Parathyroid adenoma (tissue), 2 donors: Measurements from ENCODE around the gene ZFPL1.

ENCODE experiments used
- H2AFZ ChIP-seq: fragments of 300-600 bp; sonication (generic); one replicate; pipeline ENCODE4 v1.7.0; 2017; ENCODE audit warnings: antibody characterized with exemption, mild to moderate bottlenecking
- H3K27ac ChIP-seq: fragments of 300-600 bp; sonication (generic); one replicate; pipeline ENCODE4 v1.7.0; 2017
- H3K27me3 ChIP-seq: fragments of 300-600 bp; sonication (generic); one replicate; pipeline ENCODE4 v1.7.0; 2017; ENCODE audit warnings: low read length; ENCODE audit not compliant: control insufficient read depth, insufficient read depth
- H3K36me3 ChIP-seq: fragments of 300-600 bp; sonication (generic); one replicate; pipeline ENCODE4 v1.7.0; 2017; ENCODE audit warnings: low read length; ENCODE audit not compliant: control insufficient read depth, insufficient read depth
- H3K4me1 ChIP-seq: fragments of 300-600 bp; sonication (generic); one replicate; pipeline ENCODE4 v1.7.0; 2017; ENCODE audit warnings: control low read depth
- H3K4me2 ChIP-seq: fragments of 300-600 bp; sonication (generic); one replicate; pipeline ENCODE4 v1.7.0; 2017; ENCODE audit warnings: low read length
- H3K4me3 ChIP-seq: fragments of 300-600 bp; sonication (generic); one replicate; pipeline ENCODE4 v1.7.0; 2017; ENCODE audit warnings: low read depth, low read length
- H3K79me2 ChIP-seq: fragments of 300-600 bp; sonication (generic); one replicate; pipeline ENCODE4 v1.7.0; 2017; ENCODE audit warnings: control low read depth
- H3K9ac ChIP-seq: fragments of 300-600 bp; sonication (generic); one replicate; pipeline ENCODE4 v1.7.0; 2017; ENCODE audit warnings: mild to moderate bottlenecking
- H3K9me3 ChIP-seq: fragments of 300-600 bp; sonication (generic); one replicate; pipeline ENCODE4 v1.7.0; 2017; ENCODE audit warnings: low read length; ENCODE audit not compliant: control insufficient read depth
- TF ChIP-seq, protein P1 (sequence below): fragments of 300-600 bp; sonication (generic); IDR thresholded peaks from one replicate; pipeline ENCODE4 v1.7.0; 2017; ENCODE audit warnings: antibody characterized with exemption, mild to moderate bottlenecking
- donor health status: primary hyperparathyroidism.

Gene ZFPL1

GRCh38 chr11:65121865-65122696, 38.1 kb downstream of the ZFPL1 start, which contains the start of the genes FAU and MRPL49:
TSS of gene FAU (minus strand) at chr11:65122134. CDS start at chr11:65121813, 321 bp downstream.
TSS of gene MRPL49 (plus strand) at chr11:65122321. CDS start at chr11:65122347, 26 bp downstream.
- TF ChIP-seq, protein P1, sequence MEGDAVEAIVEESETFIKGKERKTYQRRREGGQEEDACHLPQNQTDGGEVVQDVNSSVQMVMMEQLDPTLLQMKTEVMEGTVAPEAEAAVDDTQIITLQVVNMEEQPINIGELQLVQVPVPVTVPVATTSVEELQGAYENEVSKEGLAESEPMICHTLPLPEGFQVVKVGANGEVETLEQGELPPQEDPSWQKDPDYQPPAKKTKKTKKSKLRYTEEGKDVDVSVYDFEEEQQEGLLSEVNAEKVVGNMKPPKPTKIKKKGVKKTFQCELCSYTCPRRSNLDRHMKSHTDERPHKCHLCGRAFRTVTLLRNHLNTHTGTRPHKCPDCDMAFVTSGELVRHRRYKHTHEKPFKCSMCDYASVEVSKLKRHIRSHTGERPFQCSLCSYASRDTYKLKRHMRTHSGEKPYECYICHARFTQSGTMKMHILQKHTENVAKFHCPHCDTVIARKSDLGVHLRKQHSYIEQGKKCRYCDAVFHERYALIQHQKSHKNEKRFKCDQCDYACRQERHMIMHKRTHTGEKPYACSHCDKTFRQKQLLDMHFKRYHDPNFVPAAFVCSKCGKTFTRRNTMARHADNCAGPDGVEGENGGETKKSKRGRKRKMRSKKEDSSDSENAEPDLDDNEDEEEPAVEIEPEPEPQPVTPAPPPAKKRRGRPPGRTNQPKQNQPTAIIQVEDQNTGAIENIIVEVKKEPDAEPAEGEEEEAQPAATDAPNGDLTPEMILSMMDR: no peak
- Histone ChIP-seq H3K4me2 (peak within 1 kb of the TSS; percentile 84), H3K79me2 (peaks cover 9% of the 10 kb centered on the region), H3K36me3 (no peaks in the 10 kb centered on the region), H3K4me3 (peak within 1 kb of the TSS; percentile 88), H3K9me3 (no peaks in the 10 kb centered on the region), H2AFZ (peak within 1 kb of the TSS; percentile 80), H3K9ac (peak within 1 kb of the TSS; percentile 76), H3K27me3 (no peaks in the 10 kb centered on the region), H3K27ac (peak within 1 kb of the TSS; percentile 91), H3K4me1 (peaks cover 3% of the 10 kb centered on the region)

- peaks cover 9% of the 10 kb centered on the region for H3K79me2 ChIP-seq
- no peak overlapping the region for H3K27ac ChIP-seq
- no peak overlapping the region for H3K9ac ChIP-seq
- TF ChIP-seq, protein P1: no peak
- H3K36me3 ChIP-seq: no peaks in the 10 kb centered on the region
- no peak overlapping the region for H3K4me3 ChIP-seq
- no peaks in the 10 kb centered on the region for H3K9me3 ChIP-seq
- H2AFZ ChIP-seq: no peak overlapping the region
- no peak overlapping the region for H3K4me2 ChIP-seq
- H3K27me3 ChIP-seq: no peaks in the 10 kb centered on the region
- H3K4me1 ChIP-seq: peaks cover 3% of the 10 kb centered on the region
These were observed 40.6 kb downstream of the ZFPL1 start for GRCh38 chr11:65124480-65125196.

GRCh38 chr11:65125197-65126056, 41.4 kb downstream of the ZFPL1 start:
- H3K27me3 ChIP-seq: no peaks in the 10 kb centered on the region
- no peaks in the 10 kb centered on the region for H3K9me3 ChIP-seq
- peaks cover 9% of the 10 kb centered on the region for H3K79me2 ChIP-seq
- H2AFZ ChIP-seq: no peak overlapping the region
- H3K4me1 ChIP-seq: peaks cover 3% of the 10 kb centered on the region
- TF ChIP-seq, protein P1: no peak
- no peak overlapping the region for H3K4me3 ChIP-seq
- H3K9ac ChIP-seq: no peak overlapping the region
- no peaks in the 10 kb centered on the region for H3K36me3 ChIP-seq
- H3K27ac ChIP-seq: no peak overlapping the region
- no peak overlapping the region for H3K4me2 ChIP-seq

GRCh38 chr11:65126624-65127274, 42.7 kb downstream of the ZFPL1 start:
- H3K27me3 ChIP-seq: no peaks in the 10 kb centered on the region
- H3K9me3 ChIP-seq: no peaks in the 10 kb centered on the region
- no peak overlapping the region for H3K4me3 ChIP-seq
- no peak overlapping the region for H2AFZ ChIP-seq
- no peak overlapping the region for H3K27ac ChIP-seq
- peaks cover 2% of the 10 kb centered on the region for H3K79me2 ChIP-seq
- no peaks in the 10 kb centered on the region for H3K4me1 ChIP-seq
- no peak overlapping the region for H3K9ac ChIP-seq
- TF ChIP-seq, protein P1: no peak
- no peaks in the 10 kb centered on the region for H3K36me3 ChIP-seq
- H3K4me2 ChIP-seq: no peak overlapping the region
